Activated CD8-positive, alpha-beta memory T cell treated with anti-CD3 and anti-CD28 coated beads, Interleukin-2, amount 50 U/mL, for 1 hour (primary cell): Measurements from ENCODE around the gene PDLIM3.
"Not testable (repeated sequence)": the region's sequence is repeated elsewhere in the genome, so short reads cannot be mapped to it uniquely, and the experiment has no call there.

Source experiments
- DNase-seq: peaks from one replicate; pipeline ENCODE4 v3.0.0-alpha.2; 2020; ENCODE audit errors: extremely low read depth

The PDLIM3 gene

DNA sequence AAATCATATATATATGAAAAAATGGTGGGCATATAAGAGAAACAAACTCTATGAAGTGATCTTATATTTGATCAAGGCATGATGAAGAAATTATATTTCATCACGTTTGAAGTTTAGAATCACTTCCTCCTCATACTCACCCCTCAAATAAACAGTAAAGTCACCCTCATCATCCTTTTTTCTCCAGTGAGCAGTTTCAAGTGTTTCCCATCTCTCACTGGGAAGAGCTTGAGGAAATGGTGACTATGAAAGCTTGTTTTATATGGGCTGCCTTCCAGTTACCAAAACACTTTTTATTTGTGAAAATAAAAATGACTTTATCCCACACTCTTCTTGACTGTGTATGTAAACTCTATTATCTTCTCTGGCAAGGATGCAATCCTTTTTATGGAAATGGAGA is 16.8 kb downstream of the PDLIM3 start:
- DNase-seq = no peak

DNA sequence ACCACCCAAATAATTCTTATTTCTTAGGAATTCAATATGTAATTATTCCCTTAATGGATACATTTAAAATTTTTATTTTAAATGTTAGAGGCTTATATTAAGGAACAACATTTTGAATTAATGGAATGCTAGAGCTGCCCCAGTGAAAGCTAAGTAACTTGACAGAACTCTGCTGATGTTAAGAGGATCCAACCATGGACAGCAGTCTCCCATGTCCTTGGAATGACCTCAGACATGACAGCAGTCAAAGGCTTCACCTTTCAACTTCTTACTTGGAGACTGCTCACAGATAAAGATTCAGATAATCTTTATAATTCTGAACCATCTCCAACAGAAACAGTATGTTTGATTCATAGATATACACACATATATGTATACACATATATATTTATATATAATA is 17.2 kb downstream of the PDLIM3 start:
- no peak for DNase-seq

DNA sequence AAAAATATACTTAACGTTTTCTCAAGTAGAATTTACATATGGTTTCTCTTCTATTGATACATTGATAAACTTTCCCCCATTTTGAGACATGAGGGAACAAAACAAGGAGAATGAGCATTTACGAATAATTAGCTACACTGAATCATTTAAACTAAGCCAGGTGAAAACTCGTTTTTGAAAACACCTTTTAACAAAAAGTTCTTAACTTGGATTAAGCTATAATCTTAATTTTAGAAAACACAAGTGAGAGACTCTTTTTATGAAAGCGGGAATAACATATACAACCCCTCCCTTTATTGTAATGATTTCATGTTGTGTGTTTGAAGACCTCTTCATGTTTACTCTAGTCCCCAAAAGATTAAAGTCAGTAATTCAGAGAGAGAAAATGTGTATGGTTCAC is 20.1 kb downstream of the PDLIM3 start:
- no peak for DNase-seq

DNA sequence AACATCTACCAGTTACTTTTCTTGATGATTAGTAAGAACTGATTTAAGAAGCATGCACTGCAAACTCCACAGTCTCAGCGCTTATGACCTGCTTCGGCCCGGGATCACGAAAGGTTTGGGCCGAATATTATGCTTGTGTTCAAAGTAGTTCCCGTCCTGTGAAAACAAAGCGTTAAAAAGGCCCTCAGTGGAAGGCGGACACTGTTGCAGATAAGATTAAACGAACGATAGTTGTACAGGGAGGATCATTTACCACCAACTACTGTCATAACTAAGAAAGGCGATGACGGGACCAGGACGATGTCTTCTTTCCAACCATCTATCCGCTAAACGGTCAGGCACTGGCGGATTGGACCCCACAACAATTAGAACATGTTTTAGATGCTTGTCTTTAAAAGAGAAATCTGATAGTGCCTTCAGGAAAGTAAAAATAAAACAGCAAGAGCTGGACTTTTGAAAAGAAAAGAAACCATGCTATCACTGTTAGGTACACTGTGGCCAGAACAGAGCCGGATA is 21.1 kb downstream of the PDLIM3 start:
- no peak for DNase-seq

DNA sequence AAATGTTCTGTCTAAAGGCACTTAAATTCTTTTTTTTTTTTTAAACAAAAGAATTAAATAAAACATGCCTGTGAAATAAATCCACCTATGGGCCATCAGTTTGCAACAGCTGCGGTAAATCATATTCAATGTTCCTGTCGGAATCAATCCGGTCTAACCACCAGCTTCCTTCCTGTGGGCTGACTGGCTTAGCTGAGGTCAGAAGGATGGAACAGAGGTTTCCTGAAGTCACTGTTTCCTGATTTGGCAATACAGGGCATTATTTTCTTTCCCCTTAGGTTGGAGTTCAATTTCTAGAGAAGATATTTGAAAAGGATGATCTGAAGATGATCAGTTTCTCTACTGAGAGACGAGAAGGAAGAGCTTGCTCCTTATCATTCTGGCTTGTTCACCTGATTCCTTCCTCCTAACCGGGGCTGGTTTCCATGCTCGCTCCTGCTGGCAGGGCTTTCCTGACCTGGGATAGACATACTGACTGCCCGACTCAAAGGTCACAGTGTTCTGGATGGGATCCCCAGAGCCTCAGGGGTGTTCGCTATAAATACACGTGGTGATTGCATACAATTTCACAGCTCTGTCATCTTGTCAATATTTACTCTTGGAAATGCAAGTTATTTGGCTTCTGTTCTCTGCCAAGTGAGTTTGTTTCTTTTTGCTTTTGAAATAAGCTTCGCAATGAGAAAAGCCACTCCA is 21.7 kb downstream of the PDLIM3 start:
- no peak for DNase-seq

DNA sequence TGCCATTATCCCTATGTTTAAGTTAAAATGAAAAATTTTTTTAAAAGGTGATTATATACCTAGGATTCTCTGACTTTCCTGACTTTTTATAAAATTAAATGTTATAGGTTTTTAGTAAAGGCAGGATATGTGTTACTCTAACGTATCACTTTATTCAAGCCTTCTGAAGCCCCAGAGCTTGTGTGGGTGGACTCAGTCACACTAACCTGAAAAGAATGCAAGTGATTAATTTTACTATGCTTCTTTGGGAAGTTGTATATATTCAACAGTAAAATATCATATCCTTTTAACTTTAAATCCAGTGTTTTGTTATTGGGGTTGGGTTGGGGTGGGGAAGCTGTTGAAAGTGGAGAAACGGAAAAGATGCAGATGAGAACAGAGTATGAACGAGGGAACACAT is 22.8 kb downstream of the PDLIM3 start:
- DNase-seq = no peak

DNA sequence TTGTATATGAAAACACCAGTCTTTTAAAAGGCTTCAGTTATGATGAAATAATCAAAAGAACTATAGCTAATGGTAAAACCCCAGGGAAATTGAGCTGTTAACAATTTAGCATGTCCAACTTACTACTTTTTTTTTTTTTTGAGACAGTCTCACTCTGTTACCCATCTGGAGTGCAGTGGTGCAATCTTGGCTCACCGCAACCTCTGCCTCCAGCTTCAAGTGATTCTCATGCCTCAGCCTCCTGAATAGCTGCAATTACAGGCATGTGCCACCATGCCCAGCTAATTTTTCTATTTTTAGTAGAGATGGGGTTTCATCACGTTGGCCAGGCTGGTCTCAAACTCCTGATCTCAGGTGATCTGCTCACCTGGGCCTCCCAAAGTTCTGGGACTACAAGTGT is 24.1 kb downstream of the PDLIM3 start:
- not testable (repeated sequence) for DNase-seq

DNA sequence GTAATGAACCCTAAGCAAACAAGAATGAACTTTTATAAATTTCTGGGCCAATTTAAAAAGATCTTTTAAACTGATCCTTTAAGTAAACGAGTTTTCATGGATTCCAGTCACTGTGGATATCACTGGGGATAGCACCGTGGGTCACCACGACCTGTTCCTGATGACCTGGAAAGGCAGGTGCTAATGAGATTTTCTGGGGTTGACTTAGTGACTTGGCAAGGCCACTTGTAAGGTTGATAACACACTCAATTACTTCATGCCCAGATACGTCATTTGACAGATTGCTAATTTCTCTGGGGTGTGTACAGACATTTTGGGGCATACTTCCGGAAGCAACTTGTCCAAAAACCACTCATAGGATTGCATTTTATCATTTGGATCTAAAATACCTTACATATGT is 24.5 kb downstream of the PDLIM3 start:
- no peak for DNase-seq

DNA sequence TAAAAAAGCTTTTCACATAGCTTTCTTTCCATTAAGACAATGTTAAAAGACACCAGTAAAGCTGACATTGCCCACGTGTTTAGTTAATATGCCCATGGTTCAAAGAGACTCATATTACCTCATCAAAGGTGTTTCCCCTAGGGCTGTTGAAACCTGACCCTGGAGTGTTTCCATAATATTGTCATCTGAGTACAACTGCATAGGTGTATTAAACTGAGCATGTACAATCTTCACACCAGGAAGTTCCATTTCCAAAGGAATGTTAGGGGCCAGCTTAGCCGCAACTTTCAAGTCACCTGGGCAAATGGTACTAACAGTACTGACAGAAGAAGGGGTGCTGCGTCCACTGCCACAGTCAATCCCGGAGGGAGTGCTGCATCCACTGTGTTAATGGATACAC is 27.1 kb downstream of the PDLIM3 start:
- no peak for DNase-seq

DNA sequence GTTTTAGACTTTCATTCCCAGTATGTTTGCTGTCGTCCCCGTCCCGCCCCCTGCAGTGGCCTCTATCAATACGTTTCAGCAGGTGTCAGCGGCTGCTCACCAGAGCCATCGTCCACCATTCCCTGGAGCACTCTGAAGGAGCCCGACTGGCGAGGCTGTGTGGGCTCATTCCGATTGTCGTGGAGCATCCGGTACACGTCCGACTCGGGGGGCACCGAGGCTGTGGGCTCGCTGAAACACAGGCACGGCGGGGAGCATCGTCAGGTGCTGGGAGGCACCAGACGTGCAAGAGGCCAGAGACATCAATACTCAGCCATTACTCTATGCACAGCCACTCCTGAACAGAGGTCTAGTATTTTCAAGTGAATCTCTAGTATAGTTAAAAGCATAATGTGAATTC is 28.9 kb downstream of the PDLIM3 start:
- no peak for DNase-seq

DNA sequence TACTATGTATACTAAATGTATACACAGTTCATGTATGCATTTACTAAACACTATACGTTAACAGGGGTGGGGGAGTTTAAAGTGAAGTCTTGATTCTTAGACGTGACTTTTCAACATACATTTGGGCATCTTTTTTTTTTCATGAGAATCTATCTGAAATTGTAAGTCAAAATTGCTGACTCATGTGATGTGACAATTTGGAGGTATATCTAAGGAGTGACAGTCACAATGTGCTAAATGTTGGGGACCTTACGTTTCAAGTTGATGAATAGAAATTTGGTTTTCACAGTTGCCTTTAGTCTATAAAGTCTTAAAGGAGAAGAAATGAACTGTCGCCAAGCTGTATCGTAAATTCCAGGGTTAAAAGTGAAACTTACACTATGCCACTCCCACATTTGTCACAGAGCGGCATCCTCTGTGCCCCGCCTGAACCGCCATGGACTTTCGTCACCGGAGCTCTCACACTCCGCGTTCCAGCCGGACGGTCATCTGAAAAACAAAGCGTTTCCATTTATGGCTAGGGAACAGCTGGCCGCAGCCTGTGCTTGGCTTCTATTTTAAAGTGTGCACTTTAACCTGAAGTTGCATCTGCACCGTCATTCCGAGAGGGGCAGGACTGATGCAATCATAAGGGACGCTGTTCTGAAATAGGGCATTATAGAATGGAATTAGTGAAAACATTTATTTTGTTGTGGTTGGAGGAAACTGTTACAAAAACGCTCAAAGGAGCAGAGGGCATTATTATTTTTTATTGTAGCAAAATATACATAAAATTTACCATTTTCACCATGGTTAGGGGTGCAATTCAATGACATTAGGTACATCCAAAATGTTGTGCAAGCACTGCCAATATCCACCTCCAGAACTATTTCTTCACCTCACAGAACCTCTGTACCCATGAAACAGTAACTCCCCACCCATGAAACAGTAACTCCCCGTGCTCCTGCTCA is 30.9 kb downstream of the PDLIM3 start:
- DNase-seq = no peak

DNA sequence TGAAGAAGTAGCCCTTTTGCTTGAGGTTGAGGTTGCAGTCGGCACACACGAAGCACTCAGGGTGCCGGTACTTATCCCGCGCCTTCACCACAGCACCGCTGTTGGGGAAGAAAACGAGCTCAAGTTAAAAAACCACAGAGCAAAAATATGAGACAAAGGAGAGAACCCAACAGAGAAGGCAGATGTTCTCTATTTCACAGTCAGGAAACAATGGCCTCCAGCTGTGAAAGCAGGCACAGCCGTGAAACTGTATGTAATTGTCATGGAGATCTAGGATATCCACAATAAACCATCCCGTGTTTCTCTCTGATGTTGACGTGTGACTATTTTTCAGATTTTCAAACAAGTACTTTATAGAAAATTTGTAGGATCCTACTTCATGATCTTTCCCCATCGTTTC is 32.9 kb downstream of the PDLIM3 start:
- DNase-seq = no peak

DNA sequence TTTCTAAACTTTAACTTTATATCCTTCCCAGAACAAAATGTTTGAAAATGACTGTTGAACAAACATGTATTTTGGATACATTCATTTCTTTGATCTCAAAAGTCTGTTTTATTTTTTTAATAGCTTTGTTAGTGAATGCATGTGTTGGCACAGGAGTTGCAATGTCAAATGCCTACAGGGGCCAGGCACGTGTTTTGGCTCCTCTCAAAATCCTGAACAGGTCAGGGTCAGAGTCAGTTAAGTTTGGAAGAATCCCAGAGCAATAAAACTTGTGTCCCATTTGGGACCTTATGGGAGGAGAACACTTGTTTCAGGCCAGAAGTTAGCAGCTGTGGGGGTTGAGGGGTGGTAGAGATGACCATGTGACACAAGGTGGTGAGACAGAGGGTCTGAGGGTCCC is 34.7 kb downstream of the PDLIM3 start:
- no peak for DNase-seq

DNA sequence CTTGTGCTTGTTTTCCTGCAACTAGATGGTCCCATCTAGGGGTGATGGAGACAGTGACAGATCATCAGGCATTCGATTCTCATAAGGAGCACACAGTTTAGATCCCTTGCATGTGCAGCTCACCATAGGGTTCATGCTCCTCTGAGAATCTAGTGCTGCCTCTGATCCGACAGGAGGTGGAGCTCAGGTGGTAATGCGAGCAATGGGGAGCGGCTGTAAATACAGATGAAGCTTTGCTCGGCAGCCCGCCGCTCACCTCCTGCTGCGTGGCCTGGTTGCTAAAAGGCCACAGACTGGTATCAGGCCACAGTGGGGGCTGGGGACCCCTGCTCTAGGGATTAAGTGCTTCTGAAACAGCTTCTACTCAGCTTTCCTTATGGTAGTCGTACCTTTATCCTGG is 35.3 kb downstream of the PDLIM3 start:
- no peak for DNase-seq

DNA sequence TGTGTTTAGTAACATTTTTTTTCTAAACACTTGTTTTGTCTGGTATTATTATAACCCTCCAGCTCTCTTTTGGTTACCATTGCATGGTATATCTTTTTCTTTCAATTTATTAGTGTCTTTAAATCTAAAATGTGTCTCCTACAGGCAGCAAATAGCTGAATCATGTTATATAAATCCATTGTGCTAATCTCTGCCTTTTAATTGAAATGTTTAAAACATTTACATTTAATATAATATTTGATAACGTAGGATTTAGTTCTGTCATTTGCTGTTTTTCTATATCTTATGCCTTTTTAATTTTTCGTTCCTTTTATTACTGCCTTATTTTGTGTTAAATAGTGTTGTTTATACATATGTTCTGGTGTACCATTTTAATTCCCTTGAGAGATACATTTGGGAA is 46.7 kb downstream of the PDLIM3 start:
- DNase-seq = no peak

DNA sequence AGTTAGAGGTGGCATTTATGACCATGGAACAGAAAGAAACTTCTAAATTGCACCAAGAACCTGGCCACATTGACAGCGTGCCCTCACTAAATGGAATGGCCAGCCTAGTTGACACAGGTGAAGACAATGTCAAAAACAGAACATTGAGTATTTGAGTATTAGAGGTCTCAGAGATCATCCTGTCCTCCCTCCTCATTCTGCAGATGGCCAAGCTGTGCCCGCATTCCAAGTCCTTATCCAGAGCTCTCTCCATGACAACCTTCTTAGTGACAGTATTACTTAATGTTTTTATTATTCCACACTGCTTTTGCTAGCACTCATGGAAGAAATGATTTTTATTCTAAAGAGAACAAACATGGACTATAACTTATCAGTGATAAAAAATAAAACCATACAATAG is 53.9 kb downstream of the PDLIM3 start:
- DNase-seq = no peak

DNA sequence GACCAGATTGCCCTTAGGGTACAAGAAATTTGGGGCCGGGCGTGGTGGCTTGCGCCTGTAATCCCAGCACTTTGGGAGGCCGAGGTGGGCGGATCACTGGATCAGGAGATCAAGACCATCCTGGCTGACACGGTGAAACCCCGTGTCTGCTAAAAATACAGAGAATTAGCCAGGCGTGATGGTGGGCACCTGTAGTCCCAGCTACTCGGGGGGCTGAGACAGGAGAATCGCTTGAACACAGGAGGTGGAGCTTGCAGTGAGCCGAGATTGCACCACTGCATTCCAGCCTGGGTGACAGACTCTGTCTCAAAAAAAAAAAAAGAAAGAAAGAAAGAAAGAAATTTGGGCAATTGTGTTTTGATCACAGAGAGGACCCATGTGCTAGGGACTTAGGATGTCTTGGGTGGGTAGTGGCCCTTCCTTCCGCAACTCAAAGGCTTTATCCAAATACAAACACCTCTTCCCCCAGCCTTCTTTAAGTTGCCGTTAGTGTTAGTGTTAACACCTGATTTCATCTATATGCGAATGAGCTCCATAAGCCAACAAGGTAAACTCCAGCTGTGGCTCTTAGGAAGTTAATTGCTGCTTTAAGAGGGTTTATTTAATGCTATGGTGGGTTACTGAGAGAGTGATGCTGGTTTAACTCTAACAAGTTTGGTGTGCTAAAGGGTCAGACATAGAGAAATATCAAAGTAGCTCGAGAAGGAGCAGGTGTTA is 55.1 kb downstream of the PDLIM3 start:
- DNase-seq = no peak

DNA sequence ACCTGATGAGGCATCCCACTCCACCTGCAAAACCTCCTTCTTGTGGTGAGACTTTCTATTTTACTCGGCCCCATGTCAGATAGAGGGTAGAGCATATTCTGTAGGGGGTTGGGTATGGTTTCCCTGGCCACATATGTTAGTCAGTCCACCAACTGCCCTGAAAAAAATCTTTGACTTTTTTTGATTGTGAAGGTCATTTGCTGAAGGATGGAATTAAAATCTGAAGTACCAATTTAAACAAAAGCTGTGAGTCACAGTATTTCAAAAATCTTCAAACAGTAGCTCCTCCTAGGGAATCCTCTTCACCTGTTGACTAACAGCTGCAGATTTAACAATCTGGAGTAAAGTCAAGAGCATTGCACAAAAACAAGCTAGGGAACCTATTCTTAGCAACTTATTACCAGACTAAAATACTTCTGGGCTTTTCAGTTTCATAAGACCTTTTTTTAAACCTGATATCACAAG is 55.8 kb downstream of the PDLIM3 start:
- no peak for DNase-seq

DNA sequence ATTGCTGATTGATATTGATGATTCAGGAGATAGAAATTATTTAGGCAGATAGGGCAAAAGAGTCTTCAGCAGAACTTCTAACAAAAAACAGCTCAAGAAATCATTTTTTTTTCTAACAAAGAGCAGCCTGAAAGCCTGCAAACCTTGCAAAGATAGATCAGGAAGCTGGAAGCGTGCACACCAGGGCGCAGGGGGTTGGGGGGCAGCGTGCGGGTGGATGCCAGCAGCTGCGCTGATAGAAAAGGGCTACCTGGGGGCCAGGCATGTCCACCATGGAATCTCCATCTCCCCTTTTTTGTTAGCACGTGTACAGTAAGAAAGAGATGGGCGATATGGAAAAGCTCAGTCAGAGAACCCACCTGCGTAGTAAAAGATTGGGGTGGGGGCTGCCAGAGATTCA is 62.1 kb downstream of the PDLIM3 start:
- no peak for DNase-seq

DNA sequence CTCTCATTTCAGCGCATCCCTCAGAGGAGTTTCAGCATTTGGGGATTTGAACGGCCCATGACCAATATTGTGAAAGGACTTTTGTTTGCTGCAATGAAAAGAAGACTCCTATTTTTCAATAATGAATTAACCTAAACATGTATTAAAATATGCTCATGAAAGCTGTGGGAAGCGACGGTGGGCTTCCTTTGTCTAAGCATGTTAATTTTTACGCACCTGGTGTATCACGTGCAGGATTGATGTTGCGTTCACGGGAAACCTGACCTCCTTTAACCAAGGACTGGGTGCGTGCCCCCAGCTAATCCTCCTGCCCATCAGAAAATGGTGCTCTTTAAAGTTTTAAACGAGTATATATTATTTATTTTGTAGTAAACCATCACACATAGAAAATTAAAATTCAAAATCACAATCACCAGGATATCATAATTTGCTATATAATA is 63.2 kb downstream of the PDLIM3 start:
- DNase-seq = no peak

DNA sequence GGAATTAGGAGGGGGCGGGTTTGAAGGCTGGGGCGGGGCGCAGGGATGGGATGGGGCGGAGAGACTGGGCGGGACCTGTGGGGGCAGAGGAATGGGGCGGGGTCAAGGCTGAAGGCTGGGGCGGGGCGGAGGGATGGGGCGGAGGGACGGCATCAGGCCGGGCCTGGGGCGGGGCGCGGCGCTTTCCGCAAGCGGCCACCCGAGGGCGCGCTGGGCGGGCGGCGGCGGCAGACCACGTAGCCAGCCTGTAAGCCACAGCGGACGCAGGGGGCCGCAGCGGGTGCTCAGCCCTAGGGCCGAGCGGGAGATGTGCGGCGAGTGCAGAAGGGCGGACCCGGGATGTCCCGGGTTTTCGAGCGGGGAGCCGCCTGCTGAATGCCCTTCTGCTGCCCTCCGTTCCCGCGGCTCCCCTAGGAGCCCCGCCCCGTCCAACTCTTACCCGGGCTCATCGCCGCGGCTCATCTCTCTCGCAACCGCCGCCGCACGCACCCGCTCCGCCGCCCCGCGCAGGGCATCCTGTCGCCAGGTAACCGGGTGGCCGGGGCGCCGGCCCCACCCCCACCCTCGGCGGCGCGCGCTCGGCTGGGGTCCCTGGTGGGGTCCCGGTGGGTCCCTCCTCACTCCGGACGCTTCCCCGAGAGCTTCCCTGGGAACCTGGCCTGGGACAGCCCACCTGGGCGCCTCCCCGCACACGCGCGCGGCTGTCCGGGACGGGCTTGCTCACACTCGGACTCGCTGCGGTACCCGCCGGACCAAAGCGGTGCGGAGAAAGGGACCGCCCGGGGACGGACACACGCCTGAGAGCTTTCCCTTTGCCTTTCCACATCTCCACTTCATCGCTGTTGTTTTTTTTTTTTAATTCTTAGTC is 63.8 kb downstream of the PDLIM3 start, which contains the start of gene CCDC110:
Gene CCDC110, minus strand, starts transcription at position 499 of the 868 bp plus-strand sequence. Its CDS starts 50 bp downstream, at position 449.
- peak; percentile 88 for DNase-seq
